A549 (cell line): ENCODE data around the gene KCTD21. TPM values are rescaled to one million over a fixed set of nuclear protein-coding genes. Genes with fewer than 3 reads are reported as not detected.

Experiments used
- ATAC-seq, 2 experiments: fragments of 200-7000 bp in 1 of 2; fragments of >200 bp in 1 of 2; cut with Nextera tagmentation in 1 of 2; cut with Tn5 transposase in 1 of 2; 3 replicates each; pipeline versions ENCODE4 v1.8.0 to v1.9.1; 2018 to 2020; ENCODE audit warnings: mild to moderate bottlenecking in 1 of 2, moderate library complexity in 1 of 2
- CTCF ChIA-PET: fragments of 300-600 bp; sonication (Branson Sonifier 250); formaldehyde crosslinking; extraction: SDS; loops from one replicate; lab custom pipeline; 2021; ENCODE audit warnings: antibody characterized with exemption, inconsistent platforms; lab: Yijun Ruan, JAX
- POLR2A ChIA-PET: fragments of 350-600 bp; formaldehyde crosslinking; extraction: SDS; loops from one replicate; lab custom pipeline; 2021; ENCODE audit warnings: antibody characterized with exemption, inconsistent platforms; lab: Yijun Ruan, JAX
- DNase-seq, 2 experiments: peaks; one replicate each; pipeline versions ENCODE4 v3.0.0 to v3.0.0-alpha.2; 2011 to 2016; ENCODE audit warnings: low read depth in 1 of 2, low spot score in 1 of 2
- FAIRE-seq: peaks from 2 replicates; lab custom pipeline; 2011; peaks lifted over from hg19 to GRCh38; lab: Jason Lieb, UNC
- H3K27ac ChIP-seq, 2 experiments: fragments of >200 bp; sonication (Bioruptor Twin); formaldehyde crosslinking; 3 replicates each; pipeline ENCODE4 v1.5.1; 2016 to 2017
- H3K4me1 ChIP-seq: fragments of >200 bp; sonication (Bioruptor Twin); formaldehyde crosslinking; 3 replicates; pipeline ENCODE4 v1.6.1; 2016
- H3K4me2 ChIP-seq: fragments of >200 bp; sonication (Bioruptor Twin); formaldehyde crosslinking; 3 replicates; pipeline ENCODE4 v1.6.1; 2016
- H3K4me3 ChIP-seq: fragments of >200 bp; sonication (Bioruptor Twin); formaldehyde crosslinking; 3 replicates; pipeline ENCODE4 v1.5.1; 2016
- H3K9me3 ChIP-seq: fragments of >200 bp; sonication (Bioruptor Twin); formaldehyde crosslinking; 3 replicates; pipeline ENCODE4 v1.6.1; 2016
- ATOH8 ChIP-seq: fragments of 250-450 bp; sonication (Bioruptor Pico); IDR thresholded peaks from 2 replicates; pipeline ENCODE4 v1.5.0; 2020; ENCODE audit warnings: low read depth, mild to moderate bottlenecking, moderate library complexity
- CHD2 ChIP-seq: fragments of 150-350 bp; IDR thresholded peaks from 2 replicates; pipeline ENCODE4 v1.6.1; 2014; ENCODE audit warnings: low read length; ENCODE audit not compliant: partially characterized antibody
- CHD4 ChIP-seq: fragments of 200-600 bp; sonication (generic); IDR thresholded peaks from 2 replicates; pipeline ENCODE4 v1.6.1; 2016; ENCODE audit warnings: antibody characterized with exemption, mild to moderate bottlenecking, borderline replicate concordance
- CTCF ChIP-seq: fragments of >200 bp; sonication (Bioruptor Twin); formaldehyde crosslinking; IDR thresholded peaks from 3 replicates; pipeline ENCODE4 v1.5.1; 2016
- EHMT2 ChIP-seq: fragments of 200-600 bp; sonication (generic); IDR thresholded peaks from 2 replicates; pipeline ENCODE4 v1.6.1; 2016; ENCODE audit warnings: antibody characterized with exemption, low read depth, mild to moderate bottlenecking, moderate library complexity
- ELK1 ChIP-seq: fragments of 150-350 bp; IDR thresholded peaks from 2 replicates; pipeline ENCODE4 v1.6.1; 2014; ENCODE audit warnings: low read depth, mild to moderate bottlenecking, low read length
- ESRRA ChIP-seq: fragments of 150-350 bp; IDR thresholded peaks from 2 replicates; pipeline ENCODE4 v1.6.1; 2014; ENCODE audit warnings: mild to moderate bottlenecking, low read length, borderline replicate concordance
- HDAC2 ChIP-seq: fragments of 200-600 bp; sonication (generic); IDR thresholded peaks from 2 replicates; pipeline ENCODE4 v1.6.1; 2016
- HES2 ChIP-seq: fragments of >200 bp; sonication (Bioruptor Twin); formaldehyde crosslinking; IDR thresholded peaks from 2 replicates; pipeline ENCODE4 v1.6.1; 2016
- HOXB13 ChIP-seq: fragments of 250-450 bp; sonication (Bioruptor Pico); IDR thresholded peaks from 2 replicates; pipeline ENCODE4 v1.5.0; 2020; ENCODE audit warnings: low read depth, mild to moderate bottlenecking, moderate library complexity
- JUNB ChIP-seq: fragments of >200 bp; sonication (Bioruptor Twin); formaldehyde crosslinking; IDR thresholded peaks from 2 replicates; pipeline ENCODE4 v1.6.1; 2016
- MAZ ChIP-seq: fragments of 150-350 bp; IDR thresholded peaks from 2 replicates; pipeline ENCODE4 v1.6.1; 2014; ENCODE audit warnings: antibody characterized with exemption, low read depth, low read length, borderline replicate concordance
- PHF8 ChIP-seq: fragments of 200-600 bp; sonication (generic); IDR thresholded peaks from 2 replicates; pipeline ENCODE4 v1.6.1; 2016; ENCODE audit warnings: low read depth, mild to moderate bottlenecking, antibody characterized with exemption, moderate library complexity, borderline replicate concordance
- POLR2AphosphoS2 ChIP-seq: conservative IDR thresholded peaks from 2 replicates; pipeline ENCODE4 v1.6.1; 2012; ENCODE audit warnings: low read length, improper control_type of control experiment, inconsistent platforms
- RAD21 ChIP-seq, 2 experiments: fragments of >200 bp in 1 of 2; sonication (Bioruptor Twin) in 1 of 2; formaldehyde crosslinking in 1 of 2; IDR thresholded peaks in 1 of 2; conservative IDR thresholded peaks in 1 of 2; 2 replicates in 1 of 2; 3 replicates in 1 of 2; pipeline ENCODE4 v1.6.1; 2012 to 2018; ENCODE audit warnings: inconsistent platforms in 1 of 2
- SMC3 ChIP-seq: fragments of >200 bp; sonication (Bioruptor Twin); formaldehyde crosslinking; IDR thresholded peaks from 3 replicates; pipeline ENCODE4 v1.6.1; 2018; ENCODE audit warnings: inconsistent platforms
- TFCP2L1 ChIP-seq: fragments of 250-450 bp; sonication (Bioruptor Pico); IDR thresholded peaks from 2 replicates; pipeline ENCODE4 v1.5.0; 2021; ENCODE audit warnings: mild to moderate bottlenecking
- USF2 ChIP-seq: fragments of 450-650 bp; IDR thresholded peaks from 2 replicates; pipeline ENCODE4 v1.6.1; 2014; ENCODE audit warnings: antibody characterized with exemption
- ZC3H11A ChIP-seq: fragments of 450-650 bp; IDR thresholded peaks from 2 replicates; pipeline ENCODE4 v1.6.1; 2014; ENCODE audit warnings: antibody characterized with exemption, mild to moderate bottlenecking
- whole genome bisulfite sequencing: methylation state at CpG from one replicate; pipeline ENCODE4 v1.1.6; 2017; ENCODE audit errors: missing lambda C conversion rate; 5-methylcytosine and 5-hydroxymethylcytosine counted together
- polyA plus RNA-seq, 4 experiments: library from polyadenylated mRNA; depleted of rRNA in 3 of 4; stranded (reverse); fragments of >200 nt; fragmentation: RNase III in 1 of 4; extraction: RNeasy Plus Mini Kit Qiagen cat#74134 plus additional on column Dnase treatment in 1 of 4; gene quantifications; 2 replicates in 3 of 4; 3 replicates in 1 of 4; pipeline ENCODE4 v1.2.3, GENCODE V29; 2011 to 2017

The KCTD21 gene
- polyA plus RNA-seq, 2 of the 4 experiments (the other 2 are of a cell fraction): 5.9 to 7.2 TPM

GRCh38 chr11:78150346-78150745 lies 38.1 kb downstream of the KCTD21 start:
- ChIA-PET POLR2A (no interaction called here), CTCF (interaction anchor here (0.8 to 4.4 kb wide), 5 partner anchors 10 to 414 kb away, joined by 3 to 16 read pairs (median 4); partner anchors contain the start of gene ALG8)
- Histone ChIP-seq H3K4me3 (no peak overlapping the region), H3K4me1 (0 out of 3 replicates have a peak, but pooled peaks cover 6% of the 10 kb centered on the region), H3K9me3 (no peaks in the 10 kb centered on the region), H3K4me2 (no peak overlapping the region), H3K27ac (no peak overlapping the region)
- no peak for TF ChIP-seq ESRRA
- TF ChIP-seq ZC3H11A: no peak
- TF ChIP-seq ATOH8 (CRISPR knock-in tag): no peak
- TF ChIP-seq CHD4: no peak
- DNase-seq (no peak), ATAC-seq (no peak), FAIRE-seq (no peak)
- WGBS: 92% methylated on average over 4 of the region's 4 CpGs

GRCh38 chr11:78149646-78150045 lies 38.8 kb downstream of the KCTD21 start:
- DNase-seq: peak; percentile 18 to 52
- POLR2A ChIA-PET: interaction anchor here (0.8 kb wide), 1 partner anchor 10 kb away, joined by 3 read pairs; the partner anchor contains the start of gene ALG8
- no peak for FAIRE-seq
- ATAC-seq: peak; percentile 81 to 87
- H3K4me2 ChIP-seq: no peak overlapping the region
- H3K27ac ChIP-seq: no peak overlapping the region
- TF ChIP-seq HOXB13 (CRISPR knock-in tag): no peak
- TF ChIP-seq ELK1: no peak
- no peak for TF ChIP-seq POLR2AphosphoS2
- no peak for TF ChIP-seq USF2
- no peak for TF ChIP-seq CHD2
- no peak for TF ChIP-seq MAZ
- TF ChIP-seq EHMT2: no peak
- TF ChIP-seq HES2: no peak
- TF ChIP-seq JUNB: no peak
- 0 out of 3 replicates have a peak, but pooled peaks have one; percentile 26 for TF ChIP-seq SMC3
- TF ChIP-seq TFCP2L1: no peak
- TF ChIP-seq CTCF: peak; percentile 39
- no peak for TF ChIP-seq PHF8
- no peak for TF ChIP-seq HDAC2
- peak; percentile 38 to 43 for TF ChIP-seq RAD21 (conservative IDR thresholded peaks at IDR 0.05 in 1 of 2, IDR thresholded peaks at IDR 0.05 in 1 of 2)
- no peak overlapping the region for H3K4me3 ChIP-seq
- H3K9me3 ChIP-seq: no peaks in the 10 kb centered on the region
- H3K4me1 ChIP-seq: 0 out of 3 replicates have a peak, but pooled peaks cover 6% of the 10 kb centered on the region
- CTCF ChIA-PET: interaction anchor here (0.8 to 4.4 kb wide), 6 partner anchors 9 to 415 kb away, joined by 3 to 16 read pairs (median 4); partner anchors contain the start of gene ALG8
- 8% methylated on average over 1 of the region's 1 CpG for WGBS
